H9 (cell line): ENCODE data around the gene NUMA1. TPM values are rescaled to one million over a fixed set of nuclear protein-coding genes. Genes with fewer than 3 reads are reported as not detected.

Experiments
- DNase-seq: peaks from one replicate; pipeline ENCODE4 v3.0.0-alpha.2; 2017
- H2AFZ ChIP-seq: one replicate; pipeline ENCODE4 v1.6.1; 2013; ENCODE audit warnings: mild to moderate bottlenecking, low read length, control low read depth, moderate library complexity
- H2AK5ac ChIP-seq: 2 replicates; pipeline ENCODE4 v1.6.1; 2013; ENCODE audit warnings: low read length, control low read depth, mixed read lengths; ENCODE audit not compliant: insufficient read length
- H2BK120ac ChIP-seq: one replicate; pipeline ENCODE4 v1.6.1; 2013; ENCODE audit warnings: low read depth, mild to moderate bottlenecking, low read length, control low read depth, inconsistent platforms; ENCODE audit not compliant: poor library complexity, severe bottlenecking
- H2BK12ac ChIP-seq: 2 replicates; pipeline ENCODE4 v1.6.1; 2013; ENCODE audit warnings: low read length, control low read depth, mixed read lengths, low read depth; ENCODE audit not compliant: insufficient read length
- H2BK15ac ChIP-seq: 2 replicates; pipeline ENCODE4 v1.6.1; 2013; ENCODE audit warnings: low read depth, low read length, control low read depth
- H2BK20ac ChIP-seq: one replicate; pipeline ENCODE4 v1.6.1; 2013; ENCODE audit warnings: low read depth, mild to moderate bottlenecking, low read length, control low read depth, inconsistent platforms; ENCODE audit not compliant: poor library complexity, severe bottlenecking
- H2BK5ac ChIP-seq: 2 replicates; pipeline ENCODE4 v1.6.1; 2013; ENCODE audit warnings: low read length, control low read depth, mixed read lengths; ENCODE audit not compliant: insufficient read length
- H3K14ac ChIP-seq: 2 replicates; pipeline ENCODE4 v1.6.1; 2013; ENCODE audit warnings: low read length, control low read depth; ENCODE audit not compliant: insufficient read depth
- H3K18ac ChIP-seq: 2 replicates; pipeline ENCODE4 v1.6.1; 2013; ENCODE audit warnings: low read depth, mild to moderate bottlenecking, mixed read lengths, low read length, control low read depth; ENCODE audit not compliant: insufficient read length
- H3K23ac ChIP-seq: 2 replicates; pipeline ENCODE4 v1.6.1; 2013; ENCODE audit warnings: low read length, control low read depth, mixed read lengths, low read depth; ENCODE audit not compliant: insufficient read length
- H3K23me2 ChIP-seq: 2 replicates; pipeline ENCODE4 v1.6.1; 2013; ENCODE audit warnings: low read depth, mild to moderate bottlenecking, mixed read lengths, low read length, control low read depth; ENCODE audit not compliant: insufficient read length, poor library complexity, severe bottlenecking
- H3K27ac ChIP-seq: 2 replicates; pipeline ENCODE4 v1.5.1; 2013; ENCODE audit warnings: low read length, control low read depth, mixed read lengths, low read depth; ENCODE audit not compliant: insufficient read length
- H3K27me3 ChIP-seq: 2 replicates; pipeline ENCODE4 v1.6.1; 2013; ENCODE audit warnings: low read length, control low read depth, inconsistent platforms; ENCODE audit not compliant: insufficient read depth
- H3K4ac ChIP-seq: 2 replicates; pipeline ENCODE4 v1.6.1; 2013; ENCODE audit warnings: low read depth, mild to moderate bottlenecking, control low read depth, inconsistent platforms, low read length, moderate library complexity
- H3K4me1 ChIP-seq: 2 replicates; pipeline ENCODE4 v1.6.1; 2013; ENCODE audit warnings: low read length, control low read depth, inconsistent platforms; ENCODE audit not compliant: insufficient read depth
- H3K4me2 ChIP-seq: 2 replicates; pipeline ENCODE4 v1.6.1; 2013; ENCODE audit warnings: low read length, control low read depth, mixed read lengths; ENCODE audit not compliant: insufficient read length, insufficient read depth
- H3K56ac ChIP-seq: 2 replicates; pipeline ENCODE4 v1.6.1; 2013; ENCODE audit warnings: low read depth, mild to moderate bottlenecking, mixed read lengths, low read length, control low read depth; ENCODE audit not compliant: insufficient read length
- H3K79me1 ChIP-seq: 2 replicates; pipeline ENCODE4 v1.6.1; 2013; ENCODE audit warnings: low read depth, mild to moderate bottlenecking, moderate library complexity, low read length, control low read depth, inconsistent platforms; ENCODE audit not compliant: insufficient read depth, poor library complexity, severe bottlenecking
- H3K79me2 ChIP-seq: 2 replicates; pipeline ENCODE4 v1.6.1; 2013; ENCODE audit warnings: low read length, control low read depth, inconsistent platforms; ENCODE audit not compliant: insufficient read depth
- H3K9ac ChIP-seq: 2 replicates; pipeline ENCODE4 v1.6.1; 2013; ENCODE audit warnings: low read length, control low read depth, mixed read lengths; ENCODE audit not compliant: insufficient read length; ENCODE audit errors: extremely low read depth
- H3K9me3 ChIP-seq: one replicate; pipeline ENCODE4 v1.6.1; 2013; ENCODE audit warnings: low read depth, low read length, inconsistent platforms; ENCODE audit not compliant: control insufficient read depth
- H3T11ph ChIP-seq: one replicate; pipeline ENCODE4 v1.6.1; 2013; ENCODE audit warnings: mild to moderate bottlenecking, low read length, control low read depth, inconsistent platforms
- H4K20me1 ChIP-seq: one replicate; pipeline ENCODE4 v1.6.1; 2013; ENCODE audit not compliant: control insufficient read depth, insufficient read length, insufficient read depth
- H4K5ac ChIP-seq: 2 replicates; pipeline ENCODE4 v1.6.1; 2013; ENCODE audit warnings: low read depth, mild to moderate bottlenecking, mixed read lengths, low read length, control low read depth; ENCODE audit not compliant: insufficient read length
- H4K8ac ChIP-seq: replicated peaks from 2 replicates; pipeline ENCODE4 v1.6.1; 2013; ENCODE audit warnings: low read length, control low read depth, mixed read lengths, low read depth; ENCODE audit not compliant: insufficient read length
- H4K91ac ChIP-seq: 2 replicates; pipeline ENCODE4 v1.6.1; 2013; ENCODE audit warnings: low read depth, mild to moderate bottlenecking, moderate library complexity, mixed read lengths, low read length, control low read depth; ENCODE audit not compliant: insufficient read length
- H3K27ac Mint-ChIP-seq, 3 experiments: 2 replicates in 2 of 3; 3 replicates in 1 of 3; pipeline ENCODE4 v1.8.0; 2020 to 2021; ENCODE audit warnings: mixed read lengths in 3 of 3, mild to moderate bottlenecking in 1 of 3, moderate library complexity in 1 of 3
- H3K27me3 Mint-ChIP-seq: 2 replicates; pipeline ENCODE4 v1.8.0; 2021; ENCODE audit warnings: low read depth, mild to moderate bottlenecking, moderate library complexity, mixed read lengths
- H3K36me3 Mint-ChIP-seq, 3 experiments: 2 replicates in 2 of 3; 3 replicates in 1 of 3; pipeline ENCODE4 v1.8.0; 2020 to 2021; ENCODE audit warnings: low read depth in 3 of 3, mixed read lengths in 3 of 3; ENCODE audit not compliant: insufficient read depth in 1 of 3
- H3K4me1 Mint-ChIP-seq, 2 experiments: 2 replicates each; pipeline ENCODE4 v1.8.0; 2020; ENCODE audit warnings: mixed read lengths in 2 of 2
- H3K4me3 Mint-ChIP-seq, 2 experiments: 2 replicates in 1 of 2; 3 replicates in 1 of 2; pipeline ENCODE4 v1.8.0; 2020 to 2021; ENCODE audit warnings: mild to moderate bottlenecking in 2 of 2, mixed read lengths in 2 of 2, moderate library complexity in 1 of 2
- H3K9me3 Mint-ChIP-seq, 2 experiments: 2 replicates in 1 of 2; 3 replicates in 1 of 2; pipeline ENCODE4 v1.8.0; 2020; ENCODE audit warnings: mild to moderate bottlenecking in 2 of 2, mixed read lengths in 2 of 2, moderate library complexity in 1 of 2
- CTCF ChIP-seq: fragments of 200-600 bp; sonication (generic); conservative IDR thresholded peaks from 3 replicates; pipeline ENCODE4 v1.8.0; 2021; ENCODE audit warnings: antibody characterized with exemption, mild to moderate bottlenecking
- whole genome bisulfite sequencing: extraction: QIAGEN DNeasy Blood & Tissue Kit; methylation state at CpG from one replicate; pipeline ENCODE4 v1.1.7; 2013; ENCODE audit warnings: missing lambda C conversion rate, low lambda C conversion rate, mixed read lengths; ENCODE audit not compliant: insufficient read length; ENCODE audit errors: extremely low coverage; 5-methylcytosine and 5-hydroxymethylcytosine counted together
- total RNA-seq: library from RNA; stranded (reverse); gene quantifications from 2 replicates; pipeline ENCODE4 v1.2.1, GENCODE V29; 2021

The NUMA1 gene
- total RNA-seq, 1 experiment from 2014 or later = 136 TPM

GRCh38 chr11:72001285-72001684, 79.1 kb downstream of the NUMA1 start:
- H2BK20ac ChIP-seq = no peak overlapping the region
- no peak overlapping the region for H4K8ac ChIP-seq
- no peak overlapping the region for H2BK15ac ChIP-seq
- Mint-ChIP-seq H3K4me3 (no peak overlapping the region), H3K4me1 (peaks cover 0 to 7% of the 10 kb centered on the region in 2 experiments; a peak in 1 of 4 replicates), H3K9me3 (no peaks in the 10 kb centered on the region), H3K27ac (peak overlapping the region in 1 of 3 experiments; percentile 9; a peak in 1 of 7 replicates), H3K27me3 (peaks cover 6% of the 10 kb centered on the region; the same call in 1 of the 2 replicates), H3K36me3 (peaks cover 32 to 66% (median 49%) of the 10 kb centered on the region in 3 experiments; a peak in 6 of 7 replicates)
- H3K27me3 ChIP-seq = no peaks in the 10 kb centered on the region
- H3K4me2 ChIP-seq = no peak overlapping the region
- H2AFZ ChIP-seq = no peak overlapping the region
- H3K23me2 ChIP-seq = no peaks in the 10 kb centered on the region
- H3K79me2 ChIP-seq = no peaks in the 10 kb centered on the region
- H3K56ac ChIP-seq = no peak overlapping the region
- no peak overlapping the region for H3K23ac ChIP-seq
- no peak overlapping the region for H3T11ph ChIP-seq
- no peak overlapping the region for H4K91ac ChIP-seq
- H3K9ac ChIP-seq = no peak overlapping the region
- no peak overlapping the region for H2BK12ac ChIP-seq
- no peak overlapping the region for H3K27ac ChIP-seq
- H4K20me1 ChIP-seq = peaks cover 2% of the 10 kb centered on the region
- no peaks in the 10 kb centered on the region for H3K9me3 ChIP-seq
- no peak for TF ChIP-seq CTCF
- WGBS = no CpG with 5 or more reads among the region's 11 CpGs
- H3K18ac ChIP-seq = no peak overlapping the region
- no peak overlapping the region for H2AK5ac ChIP-seq
- no peak overlapping the region for H3K4ac ChIP-seq
- no peaks in the 10 kb centered on the region for H3K4me1 ChIP-seq
- no peak for DNase-seq
- no peak overlapping the region for H3K14ac ChIP-seq
- no peak overlapping the region for H2BK5ac ChIP-seq
- no peaks in the 10 kb centered on the region for H3K79me1 ChIP-seq
- no peak overlapping the region for H2BK120ac ChIP-seq
- H4K5ac ChIP-seq = no peak overlapping the region
